WTC11 (cell line): ENCODE results near the gene LGR4. TPM values are rescaled to one million over a fixed set of nuclear protein-coding genes. Genes with fewer than 3 reads are reported as not detected.
"Not testable (repeated sequence)": the region's sequence is repeated elsewhere in the genome, so short reads cannot be mapped to it uniquely, and the experiment has no call there.

Experiments used
- ATAC-seq: fragments of 200-7000 bp; cut with Tn5 transposase; 2 replicates; pipeline ENCODE4 v1.10.0; 2021; ENCODE audit warnings: mild to moderate bottlenecking, moderate library complexity
- CTCF ChIA-PET: fragments of 300-600 bp; sonication (Branson Sonifier 250); formaldehyde crosslinking; loops from one replicate; lab custom pipeline; 2021; ENCODE audit warnings: antibody characterized with exemption; lab: Charles Lee
- POLR2A ChIA-PET: fragments of 350-600 bp; sonication (Branson Sonifier 250); formaldehyde crosslinking; loops from one replicate; lab custom pipeline; 2021; ENCODE audit warnings: antibody characterized with exemption; lab: Charles Lee
- DNase-seq: peaks from one replicate; pipeline ENCODE4 v3.0.0; 2021; ENCODE audit warnings: low spot score
- H3K27ac Mint-ChIP-seq: 2 replicates; pipeline ENCODE4 v1.8.0; 2021; ENCODE audit warnings: mixed read lengths
- H3K27me3 Mint-ChIP-seq: 2 replicates; pipeline ENCODE4 v1.8.0; 2021; ENCODE audit warnings: low read depth, mild to moderate bottlenecking, moderate library complexity, mixed read lengths
- H3K36me3 Mint-ChIP-seq: 2 replicates; pipeline ENCODE4 v1.8.0; 2021; ENCODE audit warnings: mixed read lengths
- H3K4me1 Mint-ChIP-seq: 2 replicates; pipeline ENCODE4 v1.8.0; 2022; ENCODE audit warnings: mixed read lengths
- H3K4me3 Mint-ChIP-seq: 2 replicates; pipeline ENCODE4 v1.8.0; 2021; ENCODE audit warnings: mild to moderate bottlenecking, moderate library complexity, mixed read lengths
- H3K9me3 Mint-ChIP-seq: 2 replicates; pipeline ENCODE4 v1.8.0; 2021; ENCODE audit warnings: mixed read lengths
- ATF1 ChIP-seq: sonication (generic); formaldehyde crosslinking; IDR thresholded peaks from 2 replicates; pipeline ENCODE4 v1.8.1; 2023; ENCODE audit warnings: mild to moderate bottlenecking, moderate library complexity, missing genetic modification reagents
- ESRRA ChIP-seq: sonication (generic); formaldehyde crosslinking; IDR thresholded peaks from 2 replicates; pipeline ENCODE4 v1.8.1; 2022; ENCODE audit warnings: mild to moderate bottlenecking, missing genetic modification reagents, borderline replicate concordance
- JUN ChIP-seq: sonication (generic); formaldehyde crosslinking; IDR thresholded peaks from 2 replicates; pipeline ENCODE4 v1.8.0; 2023; ENCODE audit warnings: mild to moderate bottlenecking, missing genetic modification reagents
- MYBL2 ChIP-seq: sonication (generic); formaldehyde crosslinking; IDR thresholded peaks from 2 replicates; pipeline ENCODE4 v1.8.1; 2023; ENCODE audit warnings: mild to moderate bottlenecking, moderate library complexity, missing genetic modification reagents
- NFATC4 ChIP-seq: fragments of 250-450 bp; sonication (Bioruptor Pico); IDR thresholded peaks from 2 replicates; pipeline ENCODE4 v1.9.0; 2021; ENCODE audit warnings: mild to moderate bottlenecking
- RELA ChIP-seq: sonication (generic); formaldehyde crosslinking; IDR thresholded peaks from 2 replicates; pipeline ENCODE4 v1.8.1; 2022; ENCODE audit warnings: missing genetic modification reagents, mild to moderate bottlenecking, borderline replicate concordance
- TP53 ChIP-seq: sonication (generic); formaldehyde crosslinking; IDR thresholded peaks from 2 replicates; pipeline ENCODE4 v1.8.1; 2023; ENCODE audit warnings: mild to moderate bottlenecking, missing genetic modification reagents
- ZNF121 ChIP-seq: sonication (generic); formaldehyde crosslinking; IDR thresholded peaks from 2 replicates; pipeline ENCODE4 v1.8.0; 2023; ENCODE audit warnings: missing genetic modification reagents
- ZNF263 ChIP-seq: sonication (generic); formaldehyde crosslinking; IDR thresholded peaks from 2 replicates; pipeline ENCODE4 v1.8.1; 2022; ENCODE audit warnings: low read depth, mild to moderate bottlenecking, moderate library complexity, missing genetic modification reagents
- ZNF317 ChIP-seq: sonication (generic); formaldehyde crosslinking; IDR thresholded peaks from 2 replicates; pipeline ENCODE4 v1.8.1; 2023; ENCODE audit warnings: low read depth, mild to moderate bottlenecking, moderate library complexity, missing genetic modification reagents, borderline replicate concordance
- total RNA-seq: library from RNA; stranded (reverse); gene quantifications from 3 replicates; pipeline ENCODE4 v1.2.3, GENCODE V29; 2021
- TF ChIP-seq, protein P1 (sequence below): fragments of 250-450 bp; sonication (Bioruptor Pico); IDR thresholded peaks from 2 replicates; pipeline ENCODE4 v1.9.0; 2021; ENCODE audit warnings: mild to moderate bottlenecking
- TF ChIP-seq, protein P2 (sequence below): sonication (generic); formaldehyde crosslinking; IDR thresholded peaks from 2 replicates; pipeline ENCODE4 v1.8.1; 2023; ENCODE audit warnings: mild to moderate bottlenecking, missing genetic modification reagents
- TF ChIP-seq, protein P3 (sequence below): sonication (generic); formaldehyde crosslinking; IDR thresholded peaks from 2 replicates; pipeline ENCODE4 v1.8.0; 2022; ENCODE audit warnings: mild to moderate bottlenecking, missing genetic modification reagents
- TF ChIP-seq, protein P4 (sequence below): fragments of 250-450 bp; sonication (Bioruptor Pico); IDR thresholded peaks from 2 replicates; pipeline ENCODE4 v1.9.0; 2021; ENCODE audit warnings: mild to moderate bottlenecking

The LGR4 gene
- total RNA-seq, 1 experiment from 2014 or later, result 53.8 TPM

DNA sequence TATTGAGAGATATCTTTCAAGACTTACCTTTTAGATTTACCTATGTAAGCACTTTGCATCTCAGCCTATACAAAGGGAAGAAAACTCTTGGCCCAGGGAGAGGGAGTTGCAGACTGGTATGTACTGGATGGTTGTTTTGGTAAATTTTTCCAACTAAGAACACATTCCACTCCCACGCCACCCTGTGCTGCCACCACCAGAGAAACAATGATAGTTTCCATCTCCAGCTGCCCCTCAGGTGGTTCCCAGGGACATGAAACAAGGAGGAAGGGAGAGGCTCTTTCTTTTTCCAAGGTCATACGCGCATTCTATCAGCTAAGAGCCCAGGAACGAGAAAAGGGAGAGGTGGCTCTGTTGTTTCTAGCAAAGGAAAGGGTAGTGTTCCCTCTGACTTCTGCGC, 144.0 kb downstream of the LGR4 start (continued):
- TF ChIP-seq, protein P1, sequence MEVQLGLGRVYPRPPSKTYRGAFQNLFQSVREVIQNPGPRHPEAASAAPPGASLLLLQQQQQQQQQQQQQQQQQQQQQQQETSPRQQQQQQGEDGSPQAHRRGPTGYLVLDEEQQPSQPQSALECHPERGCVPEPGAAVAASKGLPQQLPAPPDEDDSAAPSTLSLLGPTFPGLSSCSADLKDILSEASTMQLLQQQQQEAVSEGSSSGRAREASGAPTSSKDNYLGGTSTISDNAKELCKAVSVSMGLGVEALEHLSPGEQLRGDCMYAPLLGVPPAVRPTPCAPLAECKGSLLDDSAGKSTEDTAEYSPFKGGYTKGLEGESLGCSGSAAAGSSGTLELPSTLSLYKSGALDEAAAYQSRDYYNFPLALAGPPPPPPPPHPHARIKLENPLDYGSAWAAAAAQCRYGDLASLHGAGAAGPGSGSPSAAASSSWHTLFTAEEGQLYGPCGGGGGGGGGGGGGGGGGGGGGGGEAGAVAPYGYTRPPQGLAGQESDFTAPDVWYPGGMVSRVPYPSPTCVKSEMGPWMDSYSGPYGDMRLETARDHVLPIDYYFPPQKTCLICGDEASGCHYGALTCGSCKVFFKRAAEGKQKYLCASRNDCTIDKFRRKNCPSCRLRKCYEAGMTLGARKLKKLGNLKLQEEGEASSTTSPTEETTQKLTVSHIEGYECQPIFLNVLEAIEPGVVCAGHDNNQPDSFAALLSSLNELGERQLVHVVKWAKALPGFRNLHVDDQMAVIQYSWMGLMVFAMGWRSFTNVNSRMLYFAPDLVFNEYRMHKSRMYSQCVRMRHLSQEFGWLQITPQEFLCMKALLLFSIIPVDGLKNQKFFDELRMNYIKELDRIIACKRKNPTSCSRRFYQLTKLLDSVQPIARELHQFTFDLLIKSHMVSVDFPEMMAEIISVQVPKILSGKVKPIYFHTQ (CRISPR knock-in tag), result no peak
- TF ChIP-seq TP53 (CRISPR knock-in tag) (no peak), ZNF263 (CRISPR knock-in tag) (no peak), ESRRA (no peak), ZNF317 (CRISPR knock-in tag) (no peak)

DNA sequence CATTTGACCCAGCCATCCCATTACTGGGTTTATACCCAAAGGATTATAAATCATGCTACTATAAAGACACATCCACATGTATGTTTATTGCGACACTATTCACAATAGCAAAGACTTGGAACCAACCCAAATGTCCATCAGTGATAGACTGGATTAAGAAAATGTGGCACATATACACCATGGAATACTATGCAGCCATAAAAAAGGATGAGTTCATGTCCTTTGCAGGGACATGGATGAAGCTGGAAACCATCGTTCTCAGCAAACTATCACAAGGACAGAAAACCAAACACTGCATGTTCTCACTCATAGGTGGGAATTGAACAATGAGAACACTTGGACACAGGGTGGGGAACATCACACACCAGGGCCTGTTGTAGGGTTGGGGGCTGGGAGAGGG, 145.5 kb downstream of the LGR4 start:
- ATAC-seq, H3K27ac Mint-ChIP-seq, DNase-seq, H3K27me3 Mint-ChIP-seq, CTCF ChIA-PET, H3K4me3 Mint-ChIP-seq, POLR2A ChIA-PET: not testable (repeated sequence)
- peaks cover 30% of the 10 kb centered on the region for H3K9me3 Mint-ChIP-seq
- peaks cover 29% of the 10 kb centered on the region for H3K36me3 Mint-ChIP-seq
- H3K4me1 Mint-ChIP-seq, result peaks cover 34% of the 10 kb centered on the region

DNA sequence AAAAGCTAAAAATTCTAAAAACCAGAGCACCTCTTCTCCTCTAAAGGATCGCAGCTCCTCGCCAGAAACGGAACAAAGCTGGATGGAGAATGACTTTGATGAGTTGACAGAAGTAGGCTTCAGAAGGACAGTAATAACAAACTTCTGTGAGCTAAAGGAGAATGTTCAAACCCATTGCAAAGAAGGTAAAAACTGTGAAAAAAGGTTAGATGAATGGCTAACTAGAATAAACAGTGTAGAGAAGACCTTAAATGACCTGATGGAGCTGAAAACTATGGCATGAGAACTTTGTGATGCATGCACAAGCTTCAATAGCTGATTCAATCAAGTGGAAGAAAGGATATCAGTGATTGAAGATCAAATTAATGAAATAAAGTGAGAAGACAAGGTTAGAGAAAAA, 150.4 kb downstream of the LGR4 start:
- H3K27ac Mint-ChIP-seq, CTCF ChIA-PET, DNase-seq, H3K4me1 Mint-ChIP-seq, POLR2A ChIA-PET, ATAC-seq, H3K4me3 Mint-ChIP-seq, H3K27me3 Mint-ChIP-seq: not testable (repeated sequence)
- H3K36me3 Mint-ChIP-seq, result peaks cover 42% of the 10 kb centered on the region
- H3K9me3 Mint-ChIP-seq, result peaks cover 44% of the 10 kb centered on the region

DNA sequence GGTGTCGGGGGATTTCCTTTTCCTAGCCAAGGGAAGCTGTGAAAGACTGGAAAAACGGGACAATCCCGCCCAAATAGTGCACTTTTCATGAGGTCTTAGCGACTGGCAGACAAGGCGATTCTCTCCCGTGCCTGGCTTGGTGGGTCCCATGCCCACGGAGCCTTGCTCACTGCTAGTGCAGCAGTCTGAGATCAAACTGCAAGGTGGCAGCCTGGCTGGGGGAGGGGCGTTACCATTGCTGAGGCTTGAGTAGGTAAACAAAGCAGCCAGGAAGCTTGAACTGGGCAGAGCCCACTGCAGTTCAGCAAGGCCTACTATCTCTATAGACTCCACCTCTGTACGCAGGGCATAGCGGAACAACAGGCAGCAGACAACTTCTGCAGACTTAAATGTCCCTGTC, 151.2 kb downstream of the LGR4 start:
- DNase-seq, H3K27me3 Mint-ChIP-seq, POLR2A ChIA-PET, H3K4me1 Mint-ChIP-seq, CTCF ChIA-PET, H3K27ac Mint-ChIP-seq, H3K4me3 Mint-ChIP-seq, ATAC-seq: not testable (repeated sequence)
- peaks cover 39% of the 10 kb centered on the region for H3K9me3 Mint-ChIP-seq
- H3K36me3 Mint-ChIP-seq, result peaks cover 37% of the 10 kb centered on the region

DNA sequence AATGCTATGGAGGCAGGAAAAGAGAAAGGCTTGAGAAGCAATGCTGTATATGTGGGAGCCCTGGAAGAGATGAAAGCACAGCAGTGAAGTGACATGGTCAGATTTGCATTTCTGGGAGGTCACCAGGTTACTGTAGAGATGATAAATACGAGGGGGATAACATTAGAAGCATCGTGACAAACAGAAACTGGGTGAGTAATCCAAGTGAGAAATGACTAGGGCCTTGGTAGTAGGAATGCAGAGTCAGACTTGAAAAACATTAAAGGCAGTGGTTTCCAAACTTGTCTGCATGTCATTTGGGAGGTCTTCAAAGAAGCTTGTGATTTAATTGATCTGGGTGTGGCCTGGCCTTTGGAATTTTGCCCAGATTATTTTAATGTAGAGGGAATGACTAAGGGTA, 153.5 kb downstream of the LGR4 start:
- Mint-ChIP-seq H3K9me3 (peaks cover 31% of the 10 kb centered on the region), H3K4me3 (no peak overlapping the region), H3K27me3 (peaks cover 2% of the 10 kb centered on the region; the same call in 1 of the 2 replicates), H3K27ac (no peak overlapping the region), H3K36me3 (peaks cover 27% of the 10 kb centered on the region), H3K4me1 (peaks cover 3% of the 10 kb centered on the region)
- ChIA-PET POLR2A (no interaction called here), CTCF (no interaction called here)
- TF ChIP-seq, protein P2, sequence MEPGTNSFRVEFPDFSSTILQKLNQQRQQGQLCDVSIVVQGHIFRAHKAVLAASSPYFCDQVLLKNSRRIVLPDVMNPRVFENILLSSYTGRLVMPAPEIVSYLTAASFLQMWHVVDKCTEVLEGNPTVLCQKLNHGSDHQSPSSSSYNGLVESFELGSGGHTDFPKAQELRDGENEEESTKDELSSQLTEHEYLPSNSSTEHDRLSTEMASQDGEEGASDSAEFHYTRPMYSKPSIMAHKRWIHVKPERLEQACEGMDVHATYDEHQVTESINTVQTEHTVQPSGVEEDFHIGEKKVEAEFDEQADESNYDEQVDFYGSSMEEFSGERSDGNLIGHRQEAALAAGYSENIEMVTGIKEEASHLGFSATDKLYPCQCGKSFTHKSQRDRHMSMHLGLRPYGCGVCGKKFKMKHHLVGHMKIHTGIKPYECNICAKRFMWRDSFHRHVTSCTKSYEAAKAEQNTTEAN (CRISPR knock-in tag), result no peak
- TF ChIP-seq, protein P3, sequence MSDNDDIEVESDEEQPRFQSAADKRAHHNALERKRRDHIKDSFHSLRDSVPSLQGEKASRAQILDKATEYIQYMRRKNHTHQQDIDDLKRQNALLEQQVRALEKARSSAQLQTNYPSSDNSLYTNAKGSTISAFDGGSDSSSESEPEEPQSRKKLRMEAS (CRISPR knock-in tag), result no peak
- TF ChIP-seq RELA (CRISPR knock-in tag) (no peak), JUN (CRISPR knock-in tag) (no peak), ATF1 (CRISPR knock-in tag) (no peak), MYBL2 (CRISPR knock-in tag) (no peak), NFATC4 (CRISPR knock-in tag) (no peak), ZNF121 (no peak)
- TF ChIP-seq, protein P4, sequence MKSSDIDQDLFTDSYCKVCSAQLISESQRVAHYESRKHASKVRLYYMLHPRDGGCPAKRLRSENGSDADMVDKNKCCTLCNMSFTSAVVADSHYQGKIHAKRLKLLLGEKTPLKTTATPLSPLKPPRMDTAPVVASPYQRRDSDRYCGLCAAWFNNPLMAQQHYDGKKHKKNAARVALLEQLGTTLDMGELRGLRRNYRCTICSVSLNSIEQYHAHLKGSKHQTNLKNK, result no peak
- no peak for DNase-seq
- ATAC-seq, result no peak
